T-helper 1 cell (primary cell): ENCODE measurements around the gene LDLRAP1.

Experiments
- DNase-seq, 5 donors: peaks; one replicate each; pipeline ENCODE4 v3.0.0-alpha.2; 2012 to 2020

LDLRAP1 gene

DNA sequence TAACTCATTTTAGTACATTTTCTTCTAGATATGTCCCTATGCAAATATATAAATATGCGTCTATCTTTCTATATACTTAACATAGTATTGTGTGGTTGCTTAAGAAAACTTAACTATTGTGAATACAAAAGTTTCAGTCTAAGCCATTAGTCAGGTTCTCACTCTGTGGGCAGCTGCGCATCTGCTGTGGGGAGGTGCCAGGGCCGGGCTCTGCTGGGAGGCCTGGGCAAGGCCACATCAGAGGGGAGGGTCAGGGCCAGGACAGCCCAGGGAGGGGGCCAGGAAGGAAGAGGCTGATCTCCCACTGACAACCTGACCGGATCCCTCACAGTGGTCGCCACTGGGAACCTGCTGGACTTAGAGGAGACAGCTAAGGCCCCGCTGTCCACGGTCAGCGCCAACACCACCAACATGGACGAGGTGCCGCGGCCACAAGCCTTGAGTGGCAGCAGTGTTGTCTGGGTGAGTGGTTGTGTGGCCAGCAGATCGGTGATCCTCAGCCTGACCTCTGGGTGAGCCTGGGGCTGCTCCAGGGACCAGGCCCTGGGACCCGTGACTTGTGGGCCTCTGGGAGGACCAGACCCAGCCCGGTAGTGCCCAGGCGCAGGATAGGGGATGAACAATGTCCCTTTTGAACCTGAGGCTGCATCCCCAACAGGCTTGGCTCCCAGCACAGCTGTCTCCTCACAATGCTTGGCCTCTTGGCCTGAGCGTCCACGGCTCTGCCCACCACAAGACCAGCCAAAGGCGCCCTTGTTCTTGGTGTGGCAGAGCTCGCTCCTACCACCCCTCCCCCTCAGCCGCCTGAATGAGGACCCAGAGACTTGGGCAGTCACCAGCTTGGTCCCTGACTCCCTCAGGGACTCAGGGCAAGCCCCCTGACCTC lies 20.2 kb downstream of the LDLRAP1 start:
- no peak for DNase-seq

DNA sequence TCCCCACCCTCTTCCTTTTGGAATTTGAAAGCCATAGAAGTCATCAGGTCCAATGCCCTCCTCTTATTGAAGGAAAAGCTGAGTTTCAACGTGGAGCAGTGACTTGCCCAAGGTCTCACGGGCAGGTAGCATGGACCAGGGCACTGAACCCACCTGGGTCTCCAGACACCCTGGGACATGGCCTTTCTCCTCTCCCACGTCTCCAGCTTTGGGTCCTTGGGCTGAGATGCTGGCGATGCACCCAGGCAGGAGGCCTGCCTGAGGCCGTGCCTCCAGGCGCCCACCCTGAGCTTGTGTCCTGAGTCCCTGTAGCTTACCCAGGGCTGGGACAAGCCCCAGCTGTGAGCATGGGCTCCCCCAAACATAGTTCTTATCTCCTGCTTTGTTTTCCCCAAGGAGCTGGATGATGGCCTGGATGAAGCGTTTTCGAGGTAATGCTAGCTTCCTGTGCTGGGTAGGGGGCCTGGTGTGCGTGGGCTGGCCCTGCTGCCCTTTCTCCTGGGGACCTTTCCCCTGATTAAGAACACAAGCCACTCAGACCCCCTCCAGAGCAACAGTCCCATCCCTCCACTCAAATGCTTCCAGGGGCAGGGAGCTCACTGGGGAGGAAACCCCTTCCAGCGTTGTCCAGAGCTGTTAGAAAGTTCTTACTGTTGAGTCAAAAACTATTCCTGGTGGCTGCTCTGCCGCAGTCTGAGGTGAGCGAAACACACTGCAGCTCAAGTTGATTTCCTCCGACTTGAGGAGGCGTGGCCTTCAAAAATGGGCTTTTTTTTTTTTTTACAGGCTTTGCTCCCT lies 21.6 kb downstream of the LDLRAP1 start:
- peak in 2 of 5 donors; percentile 37 to 60 for DNase-seq

DNA sequence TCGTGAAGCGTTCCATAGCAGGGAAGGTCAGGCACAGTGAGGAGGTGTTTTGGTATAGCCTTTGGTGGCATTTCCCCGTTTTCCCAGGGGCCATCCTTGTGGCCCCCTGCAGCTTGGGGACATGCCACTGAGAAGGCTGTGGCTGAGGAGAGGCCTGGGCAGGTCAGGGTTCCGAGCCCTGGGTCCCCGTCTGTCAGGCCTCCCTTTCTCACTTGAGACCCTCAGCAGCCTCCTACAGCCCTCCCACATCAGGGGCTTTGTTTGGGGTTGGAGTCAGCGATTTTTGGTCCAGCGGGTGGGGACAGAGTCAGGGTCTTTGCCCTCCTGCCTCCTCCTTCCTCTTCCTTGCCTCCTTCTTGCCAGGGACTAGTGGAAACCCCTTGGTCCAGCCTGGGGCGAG lies 22.2 kb downstream of the LDLRAP1 start:
- no peak for DNase-seq

DNA sequence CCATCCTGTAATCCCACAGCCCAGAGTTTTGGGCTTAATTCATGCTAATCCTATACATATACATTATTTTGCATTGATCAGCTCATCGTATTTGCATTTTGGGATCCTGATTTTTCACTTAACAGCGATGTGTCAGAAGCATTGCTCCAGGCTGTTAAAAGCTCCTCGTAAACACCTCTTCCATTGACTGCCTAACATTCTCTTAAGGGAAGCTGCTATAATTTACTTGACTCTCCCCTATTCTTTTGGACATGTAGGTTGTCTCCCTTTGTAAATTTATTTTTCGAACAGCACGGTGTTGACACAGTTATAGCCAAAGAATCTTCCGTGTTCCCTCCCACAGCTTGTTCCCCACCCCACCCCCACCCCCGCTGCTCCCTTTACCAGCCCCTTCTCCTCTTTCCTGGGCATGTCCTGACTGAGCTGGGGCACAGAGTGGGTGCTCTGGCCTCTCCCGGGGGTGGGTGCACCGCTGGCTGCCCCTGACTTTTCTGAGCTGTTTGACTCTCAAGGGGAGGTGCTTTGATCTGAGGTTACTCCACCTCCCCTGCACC lies 22.8 kb downstream of the LDLRAP1 start:
- no peak for DNase-seq

DNA sequence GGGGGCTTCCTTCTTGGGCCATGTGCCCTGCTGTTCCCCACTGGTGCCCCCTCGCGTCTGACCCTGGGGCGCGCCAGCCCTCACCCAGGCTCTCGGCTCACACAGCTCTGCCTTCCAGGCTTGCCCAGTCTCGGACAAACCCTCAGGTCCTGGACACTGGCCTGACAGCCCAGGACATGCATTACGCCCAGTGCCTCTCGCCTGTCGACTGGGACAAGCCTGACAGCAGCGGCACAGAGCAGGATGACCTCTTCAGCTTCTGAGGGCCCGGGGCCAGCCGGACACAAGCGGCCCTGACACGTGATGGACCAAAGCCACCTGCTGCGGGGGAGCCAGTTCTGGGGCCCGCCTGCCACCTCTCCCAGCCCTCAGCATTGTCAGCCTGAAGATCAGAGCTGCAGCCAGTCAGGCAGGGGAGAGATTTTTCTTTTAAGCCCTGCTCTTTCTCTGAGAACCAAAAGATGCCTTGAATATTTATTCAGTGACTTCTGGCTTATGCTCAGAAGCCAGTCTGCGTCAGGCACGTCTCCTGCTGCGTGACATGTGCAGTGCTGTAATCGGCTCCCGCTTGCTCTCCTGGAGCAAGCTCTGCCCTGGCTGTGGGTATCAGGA lies 23.4 kb downstream of the LDLRAP1 start:
- no peak for DNase-seq

DNA sequence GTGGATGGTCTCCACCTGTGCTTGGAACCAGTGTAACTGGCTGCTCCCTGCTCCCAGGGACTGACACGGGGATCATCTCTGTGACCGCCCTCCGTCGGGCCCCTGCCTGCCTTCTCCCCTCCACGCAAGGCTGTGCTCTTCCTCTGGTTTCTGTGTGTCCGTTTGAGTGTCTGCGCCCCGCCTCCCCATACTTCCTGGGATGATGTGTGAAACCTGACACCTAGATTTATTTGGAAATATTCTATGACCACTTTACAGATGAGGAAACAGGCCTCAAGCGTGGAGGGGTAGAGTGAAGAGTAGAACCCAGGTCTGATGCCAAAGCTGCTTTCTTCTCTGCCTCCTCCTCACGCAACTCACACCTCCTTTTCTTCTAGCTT lies 24.3 kb downstream of the LDLRAP1 start:
- no peak for DNase-seq

DNA sequence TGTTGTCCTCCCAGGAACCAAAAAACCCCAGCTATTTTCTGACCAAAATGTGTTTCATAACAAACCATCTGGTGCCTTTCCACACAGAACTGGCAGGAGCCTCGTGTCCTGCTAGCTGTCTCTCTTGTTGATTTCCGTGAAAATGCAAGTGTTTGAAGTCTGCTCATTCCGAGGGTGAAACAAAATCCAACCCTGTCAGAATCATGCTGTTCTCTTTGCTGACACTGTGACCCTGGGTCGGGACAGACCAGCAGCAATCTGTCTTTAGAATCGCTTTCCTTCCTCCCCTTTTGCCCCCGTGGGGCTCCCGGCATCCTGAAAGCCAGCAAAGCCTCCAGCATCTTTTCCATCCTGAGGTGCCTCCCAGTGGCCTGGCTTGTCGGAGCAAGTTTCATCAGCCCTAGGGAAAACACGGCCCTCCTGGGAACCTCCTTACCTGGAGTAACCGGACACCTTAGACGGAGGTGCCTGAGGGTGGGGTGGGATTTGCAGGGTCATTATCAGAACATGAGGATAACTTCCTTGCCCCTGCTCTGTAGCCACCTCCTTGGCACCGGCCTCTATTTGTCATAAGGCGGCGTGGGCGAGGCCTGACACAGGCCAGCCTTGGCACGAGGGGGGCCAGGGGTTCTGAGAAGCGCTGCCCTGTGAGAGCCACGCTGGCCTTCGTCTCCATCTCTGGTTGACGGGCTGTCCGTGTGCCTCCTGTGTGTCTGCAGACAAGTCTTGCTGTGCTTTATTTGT lies 24.9 kb downstream of the LDLRAP1 start:
- no peak for DNase-seq

DNA sequence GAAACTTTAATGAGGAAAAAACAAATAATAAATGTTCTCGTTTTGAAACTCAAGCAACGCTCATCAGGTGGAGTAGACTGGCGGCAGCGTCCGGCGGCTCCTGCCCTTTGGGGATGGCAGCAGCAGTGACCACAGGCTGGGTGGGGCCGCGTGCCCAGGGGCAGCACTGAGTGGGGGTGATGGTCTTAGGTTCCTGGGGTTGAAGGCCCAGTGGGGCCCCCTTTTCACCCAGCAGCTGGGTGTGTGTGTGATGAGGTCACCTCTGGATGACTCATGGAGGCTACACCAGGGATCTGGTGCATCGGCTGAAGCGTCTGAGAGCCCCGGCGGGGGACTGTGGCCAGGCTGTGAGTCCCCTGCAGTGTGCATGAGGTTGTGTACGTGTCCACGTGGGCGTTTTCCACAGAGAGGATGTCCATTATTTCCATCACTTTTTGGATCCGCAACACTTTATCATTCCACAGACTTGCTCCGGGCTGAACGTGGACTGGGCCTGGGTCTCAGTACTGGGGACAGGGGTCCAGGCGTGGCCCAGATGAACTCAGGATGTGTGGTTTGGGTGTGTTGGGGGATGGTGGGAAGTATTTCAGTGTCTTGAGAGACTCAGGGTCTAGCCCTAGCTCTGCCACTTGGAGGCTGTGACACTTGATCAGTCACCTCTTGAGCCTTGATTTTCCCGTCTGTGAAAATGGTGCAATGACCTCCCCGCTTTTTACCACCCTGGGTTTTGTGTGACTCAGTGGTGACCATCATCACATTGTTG lies 25.6 kb downstream of the LDLRAP1 start:
- DNase-seq, result no peak

DNA sequence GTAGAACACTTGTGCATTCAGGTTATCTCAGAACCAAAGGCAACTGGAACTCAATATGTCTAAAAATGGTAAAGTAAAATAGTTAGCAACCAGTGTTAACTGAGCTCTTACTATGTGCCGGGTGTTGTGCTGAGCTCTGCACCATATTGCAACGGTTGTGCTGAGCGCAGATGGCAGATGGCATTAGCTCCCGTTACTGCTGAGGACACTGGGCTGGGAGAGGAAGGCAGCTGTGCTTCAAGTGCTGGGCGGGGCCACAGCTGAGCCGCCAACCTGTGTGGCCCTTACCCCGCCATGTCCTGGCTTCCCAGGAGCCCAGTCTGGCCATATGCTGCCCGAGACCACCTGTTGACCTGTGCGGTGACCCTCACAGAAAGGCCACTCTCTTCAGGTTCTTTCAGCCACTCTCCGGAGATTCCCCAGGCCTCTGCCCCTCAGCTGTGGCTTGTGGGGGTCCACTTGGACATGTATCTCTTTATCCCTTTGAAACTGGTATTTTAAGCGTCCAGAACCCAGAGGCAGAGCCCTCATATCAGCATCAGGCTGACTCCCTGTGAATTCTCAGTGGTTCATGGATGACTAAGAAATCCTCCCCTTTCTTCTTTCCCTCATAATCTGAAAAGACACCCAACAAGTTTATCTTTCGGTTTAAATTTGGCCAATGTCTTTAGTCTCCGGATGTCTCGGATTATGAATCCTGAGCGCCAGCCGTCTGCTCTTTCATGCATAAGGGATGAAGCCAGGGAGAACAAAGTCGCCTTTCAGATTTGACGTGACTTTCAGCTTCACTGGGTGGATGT lies 26.4 kb downstream of the LDLRAP1 start:
- DNase-seq, result no peak

DNA sequence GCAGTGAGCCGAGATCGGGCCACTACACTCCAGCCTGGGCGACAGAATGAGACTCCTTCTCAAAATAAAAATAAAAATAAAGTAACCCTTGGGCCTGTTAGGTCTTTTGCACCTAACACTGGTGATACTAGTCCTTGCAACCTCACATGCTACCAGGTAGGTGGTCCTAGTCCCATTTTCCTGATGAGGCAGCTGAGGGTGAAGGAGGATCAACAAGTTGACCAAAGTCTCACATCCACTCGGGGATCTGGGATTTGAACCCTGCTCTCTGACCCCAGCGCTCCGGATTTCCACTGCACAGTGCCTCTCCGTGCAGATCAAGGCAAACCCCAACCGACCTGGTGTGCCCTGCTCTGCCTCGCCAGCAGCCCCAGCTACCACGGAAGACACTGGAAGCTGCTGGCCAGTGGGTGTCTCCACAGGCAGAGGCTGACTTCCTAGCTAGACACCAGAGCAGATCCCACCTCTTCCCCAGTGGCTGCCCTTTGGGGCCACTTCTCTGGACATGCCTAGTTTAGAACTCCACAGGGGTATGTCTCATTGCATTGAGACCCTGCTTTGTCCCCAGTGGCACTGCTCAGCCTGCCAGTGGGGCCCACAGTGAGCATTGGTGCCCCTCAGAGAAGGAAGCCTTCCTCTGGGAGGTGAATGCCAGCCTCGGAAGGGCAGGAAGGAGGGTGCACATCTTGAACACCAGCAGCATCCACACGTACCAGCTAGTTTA lies 27.6 kb downstream of the LDLRAP1 start:
- no peak for DNase-seq

DNA sequence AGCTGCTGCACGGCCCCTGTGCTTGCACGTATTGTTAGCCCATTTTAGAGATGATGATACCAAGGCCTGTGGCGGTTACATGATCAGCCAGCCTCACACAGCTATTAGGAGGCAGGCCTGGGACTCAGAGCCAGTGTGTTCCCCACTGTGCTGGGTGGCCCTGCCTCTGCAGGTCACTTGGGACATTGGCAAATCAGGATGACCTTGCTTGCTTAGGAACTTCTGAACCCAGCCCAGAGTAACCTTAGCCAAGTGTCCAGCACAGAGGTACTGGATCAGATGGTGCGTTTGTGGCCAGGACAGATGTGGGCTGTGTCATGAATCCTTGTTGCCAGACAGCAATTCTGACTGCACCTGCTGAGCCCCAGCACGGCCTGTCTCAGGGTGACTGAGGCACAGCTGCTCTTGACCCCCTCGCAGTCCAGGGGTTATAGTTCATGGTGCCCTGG lies 28.1 kb downstream of the LDLRAP1 start:
- DNase-seq, result no peak

DNA sequence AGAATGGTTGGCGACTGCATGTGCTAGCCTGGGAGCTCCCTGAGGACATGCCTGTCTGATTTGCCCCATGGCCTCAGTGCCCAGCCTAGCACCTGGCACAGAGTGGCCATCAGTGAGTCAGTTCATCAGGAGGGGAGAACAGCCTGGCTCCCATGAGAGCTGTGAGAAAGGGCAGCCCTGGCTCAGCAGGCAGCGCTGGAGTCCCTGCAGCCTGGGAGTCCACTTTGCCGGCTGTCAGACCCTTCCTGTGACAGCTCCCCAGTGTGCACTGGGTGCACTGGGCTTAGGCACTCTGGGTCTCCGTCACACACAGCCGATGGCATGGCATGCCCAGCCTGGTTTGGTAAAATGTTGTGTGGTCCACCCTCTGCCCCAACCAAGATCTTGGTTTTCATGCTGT lies 28.7 kb downstream of the LDLRAP1 start:
- DNase-seq, result no peak

DNA sequence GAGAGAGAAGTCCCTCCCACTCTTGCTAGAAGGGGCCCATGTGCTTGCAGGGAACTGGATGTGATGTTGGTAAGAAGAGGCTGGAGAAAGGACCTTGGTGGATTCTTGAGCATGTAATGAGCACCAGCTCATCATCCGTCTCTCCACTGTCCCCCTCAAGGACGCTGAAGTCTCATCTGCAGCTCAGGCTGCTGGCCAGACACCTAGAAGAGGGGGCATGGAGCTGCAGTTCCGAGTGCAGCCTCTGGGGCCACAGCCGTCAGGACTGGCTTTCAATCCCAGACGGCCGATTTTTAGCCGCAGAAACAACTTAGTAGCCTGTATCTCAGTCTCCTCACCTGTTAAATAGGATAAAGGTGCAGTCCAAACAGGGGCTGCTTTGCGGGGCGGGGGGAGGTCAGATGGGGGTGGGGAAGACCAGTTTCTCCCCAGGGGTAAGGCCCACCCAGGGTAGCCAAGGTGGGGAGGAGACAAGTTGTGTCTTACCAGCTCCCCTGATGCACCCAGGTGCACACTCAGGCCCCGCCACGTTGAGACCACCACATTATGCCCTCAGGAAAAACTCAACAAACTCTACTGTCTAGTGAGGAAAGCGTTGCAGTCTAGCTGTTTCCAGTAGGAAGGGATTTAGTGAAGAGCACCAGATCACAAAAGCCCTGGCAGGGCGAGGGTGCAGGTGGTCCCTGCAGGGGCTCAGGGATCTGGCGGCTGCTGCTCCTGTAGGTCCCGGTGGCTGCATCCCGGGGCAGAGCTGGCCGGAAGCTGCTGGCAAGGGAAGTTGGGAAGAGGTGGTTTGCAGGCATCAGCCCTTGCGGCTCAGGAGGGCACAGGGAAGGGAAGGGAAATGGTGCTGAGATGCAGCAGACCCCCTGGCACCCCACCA lies 29.5 kb downstream of the LDLRAP1 start:
- DNase-seq, result peak in 2 of 5 donors; percentile 27 to 46

DNA sequence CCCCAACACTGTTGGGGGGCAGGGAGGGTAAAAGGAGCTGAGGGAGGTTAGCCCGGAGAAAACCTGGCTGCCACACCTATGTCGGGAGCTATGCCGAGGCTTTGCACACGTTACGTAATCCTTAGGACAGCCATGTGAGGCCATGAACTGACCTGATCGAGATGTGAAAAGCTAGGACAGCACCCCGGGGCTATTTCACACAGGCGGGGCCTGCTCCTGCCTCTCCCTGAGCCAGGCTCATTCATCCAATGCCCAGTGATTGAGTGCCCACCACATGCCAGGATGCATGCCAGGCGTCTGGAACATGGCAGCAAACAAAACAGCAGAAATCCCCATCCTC lies 30.2 kb downstream of the LDLRAP1 start:
- DNase-seq, result no peak

DNA sequence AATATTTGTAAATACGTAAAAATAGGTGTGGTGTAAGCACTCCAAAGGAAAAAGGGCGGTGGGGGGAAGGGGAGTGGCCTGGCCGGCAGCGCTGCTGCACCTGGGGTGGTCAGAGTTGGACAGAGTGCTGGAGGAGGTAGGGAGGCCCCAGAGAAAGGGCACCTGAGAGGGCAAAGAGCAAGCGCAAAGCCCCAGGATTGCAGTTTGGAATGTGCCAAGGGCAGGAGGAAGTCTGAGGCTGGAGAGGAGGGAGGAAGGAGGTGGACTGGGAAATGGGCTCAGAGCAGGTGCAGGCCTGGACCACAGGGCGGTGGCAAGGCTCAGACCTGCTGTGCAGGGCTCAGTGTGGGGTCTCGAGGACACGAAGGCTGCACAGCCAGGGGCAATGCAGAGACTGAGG lies 30.6 kb downstream of the LDLRAP1 start:
- no peak for DNase-seq

DNA sequence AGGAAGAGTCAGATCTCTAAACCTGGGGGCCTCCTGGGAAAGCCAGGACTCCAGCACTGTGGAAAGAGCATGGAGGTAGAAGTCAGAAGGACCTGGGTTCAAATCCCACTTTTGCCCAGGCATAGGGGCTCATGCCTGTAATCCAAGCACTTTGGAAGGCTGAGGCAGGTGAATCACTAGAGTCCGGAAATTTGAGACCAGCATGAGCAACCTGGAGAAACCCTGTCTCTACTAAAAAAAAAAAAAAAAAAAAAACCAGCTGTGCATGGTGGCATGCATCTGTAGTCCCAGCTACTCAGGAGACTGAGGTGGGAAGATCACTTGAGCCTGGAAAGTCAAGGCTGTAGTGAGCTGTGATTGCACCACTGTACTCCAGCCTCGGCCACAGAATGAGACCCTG lies 31.8 kb downstream of the LDLRAP1 start:
- DNase-seq, result no peak

DNA sequence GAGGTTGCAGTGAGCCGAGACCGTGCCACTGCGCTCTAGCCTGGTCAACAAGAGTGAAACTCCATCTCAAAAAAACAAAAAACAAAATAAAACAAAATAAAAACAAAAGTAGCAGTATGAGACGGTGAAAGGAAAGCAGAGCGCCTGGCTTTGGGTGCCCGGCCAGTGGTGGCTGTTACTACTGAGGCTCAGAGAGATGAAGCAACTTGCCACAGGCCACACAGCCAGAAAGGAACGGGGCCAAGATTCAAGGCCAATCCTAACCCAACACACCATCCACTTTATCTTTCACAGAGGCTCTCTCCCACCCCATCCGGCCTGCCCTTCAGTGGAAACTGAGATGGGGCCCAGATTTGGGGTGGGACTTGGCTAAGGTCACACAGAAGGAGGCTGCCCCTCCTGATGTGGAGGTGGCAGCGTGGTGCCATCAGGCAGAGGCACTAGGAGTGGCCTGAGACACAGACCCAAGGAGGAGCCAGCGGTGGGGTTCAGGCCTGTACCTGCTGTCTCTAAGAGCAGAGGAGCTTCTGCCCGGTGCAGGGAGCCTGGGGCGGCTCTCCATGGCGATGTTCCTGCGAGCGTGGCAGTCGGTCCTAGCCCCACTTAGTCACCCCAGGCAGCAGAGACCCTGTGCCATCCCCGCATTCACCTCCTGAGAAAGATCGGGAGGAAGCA lies 33.2 kb downstream of the LDLRAP1 start:
- no peak for DNase-seq

DNA sequence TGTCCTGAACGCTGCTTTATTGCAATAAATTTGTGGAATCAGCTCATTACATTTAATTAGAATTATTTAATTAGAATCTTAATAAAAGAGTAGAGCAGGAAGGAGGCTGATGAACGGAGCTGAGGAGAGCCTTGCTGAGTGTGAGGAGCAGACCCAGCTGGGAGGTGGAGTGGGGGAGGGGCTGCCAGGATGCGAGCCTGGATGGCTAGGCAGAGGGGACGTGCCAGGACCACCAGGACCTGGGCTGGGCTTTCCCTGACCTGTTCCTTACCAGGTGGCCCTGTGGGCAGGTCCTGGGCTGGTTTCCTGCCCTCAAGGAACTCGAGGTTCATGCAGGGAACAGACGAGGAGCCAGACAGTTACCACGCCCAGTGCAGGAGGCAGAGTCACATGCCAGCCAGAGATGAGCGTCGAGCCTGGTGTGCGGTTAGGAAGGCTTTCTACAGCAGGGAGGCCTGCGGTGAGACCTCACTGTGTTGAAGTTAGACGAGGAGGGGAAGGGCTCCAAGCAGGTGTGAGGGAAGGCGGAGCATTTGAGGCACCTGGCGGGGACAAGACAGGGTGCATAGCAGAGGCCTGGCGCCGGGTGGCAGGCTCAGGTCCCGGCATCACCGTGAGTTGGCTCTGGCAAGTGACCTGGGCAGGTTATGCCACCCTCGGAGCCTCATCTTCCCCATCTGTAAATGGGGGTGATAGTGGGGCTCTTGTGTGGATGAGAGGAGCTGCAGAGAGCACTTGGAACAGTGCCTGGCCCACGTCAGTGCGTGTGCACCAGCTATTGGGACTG lies 33.9 kb downstream of the LDLRAP1 start:
- DNase-seq, result no peak
